ENCODE measurements around the gene NRDE2.
"Not testable (repeated sequence)": the region's sequence is repeated elsewhere in the genome, so short reads cannot be mapped to it uniquely, and the experiment has no call there.

The NRDE2 gene

GRCh38 chr14:90268420-90268819 lies 63.3 kb downstream of the NRDE2 start:
- DNase-seq, result no peak

DNA sequence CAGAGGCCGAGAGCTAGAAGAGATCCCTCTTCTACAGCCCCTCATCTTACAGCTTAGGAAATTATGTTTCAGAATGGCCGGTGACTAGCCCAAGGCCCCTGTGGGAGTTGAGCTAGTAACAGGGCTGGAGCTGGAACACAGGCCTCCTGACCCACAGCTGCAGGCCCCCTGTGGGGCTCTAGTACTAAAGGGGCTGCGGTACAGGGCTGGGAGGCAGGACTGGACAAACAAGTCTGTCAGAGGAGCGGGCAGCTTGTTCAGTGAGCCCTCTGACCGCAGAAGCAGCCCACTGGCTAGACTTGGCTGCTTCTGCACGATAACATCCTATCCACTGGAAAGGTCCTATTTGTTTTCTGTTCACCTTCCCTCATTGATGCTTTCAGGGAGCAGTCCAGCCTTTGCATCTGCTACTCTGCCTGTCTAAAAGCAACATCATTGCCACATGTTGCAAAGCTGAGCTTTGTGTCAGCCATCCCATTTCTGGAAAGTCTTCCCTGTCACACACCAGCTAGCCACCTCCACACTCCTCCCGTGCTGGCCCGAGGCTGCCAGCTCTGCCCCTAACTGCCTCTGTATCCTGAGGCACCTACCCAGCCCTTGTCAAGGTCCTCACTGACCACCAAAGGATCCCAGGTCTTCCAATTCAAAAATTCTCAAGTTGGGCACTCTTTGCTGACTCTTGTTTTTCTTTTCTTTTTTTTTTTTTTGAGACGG lies 65.1 kb downstream of the NRDE2 start:
- DNase-seq, result no peak

DNA sequence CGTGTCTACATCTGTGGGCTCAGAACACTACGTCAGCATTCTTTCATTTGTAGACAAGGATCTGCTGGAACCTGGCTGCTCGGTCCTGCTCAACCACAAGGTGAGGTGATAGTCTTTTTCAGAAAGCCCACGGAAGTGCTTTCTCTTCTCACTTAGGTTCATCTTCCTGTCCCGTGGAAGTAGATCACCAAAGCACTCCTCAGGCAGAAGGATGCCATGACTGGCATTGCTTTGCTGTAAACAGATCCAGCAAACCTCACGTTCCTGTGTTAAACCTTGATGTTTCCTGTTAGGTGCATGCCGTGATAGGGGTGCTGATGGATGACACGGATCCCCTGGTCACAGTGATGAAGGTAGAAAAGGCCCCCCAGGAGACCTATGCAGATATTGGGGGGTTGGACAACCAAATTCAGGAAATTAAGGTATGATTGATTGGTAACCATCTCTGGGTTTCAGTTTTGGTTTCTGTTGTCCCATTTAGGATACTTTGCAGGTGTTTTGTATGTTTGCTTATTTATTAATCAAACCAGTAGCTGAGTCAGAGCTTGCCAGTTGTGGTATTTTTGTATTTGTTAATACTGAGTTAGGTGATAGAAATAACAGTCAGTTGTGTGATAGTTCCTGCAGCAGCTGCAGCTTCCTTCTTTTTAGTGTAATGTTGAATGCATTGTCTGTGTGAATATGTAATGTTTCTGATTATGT lies 67.8 kb downstream of the NRDE2 start:
- DNase-seq, result no peak

DNA sequence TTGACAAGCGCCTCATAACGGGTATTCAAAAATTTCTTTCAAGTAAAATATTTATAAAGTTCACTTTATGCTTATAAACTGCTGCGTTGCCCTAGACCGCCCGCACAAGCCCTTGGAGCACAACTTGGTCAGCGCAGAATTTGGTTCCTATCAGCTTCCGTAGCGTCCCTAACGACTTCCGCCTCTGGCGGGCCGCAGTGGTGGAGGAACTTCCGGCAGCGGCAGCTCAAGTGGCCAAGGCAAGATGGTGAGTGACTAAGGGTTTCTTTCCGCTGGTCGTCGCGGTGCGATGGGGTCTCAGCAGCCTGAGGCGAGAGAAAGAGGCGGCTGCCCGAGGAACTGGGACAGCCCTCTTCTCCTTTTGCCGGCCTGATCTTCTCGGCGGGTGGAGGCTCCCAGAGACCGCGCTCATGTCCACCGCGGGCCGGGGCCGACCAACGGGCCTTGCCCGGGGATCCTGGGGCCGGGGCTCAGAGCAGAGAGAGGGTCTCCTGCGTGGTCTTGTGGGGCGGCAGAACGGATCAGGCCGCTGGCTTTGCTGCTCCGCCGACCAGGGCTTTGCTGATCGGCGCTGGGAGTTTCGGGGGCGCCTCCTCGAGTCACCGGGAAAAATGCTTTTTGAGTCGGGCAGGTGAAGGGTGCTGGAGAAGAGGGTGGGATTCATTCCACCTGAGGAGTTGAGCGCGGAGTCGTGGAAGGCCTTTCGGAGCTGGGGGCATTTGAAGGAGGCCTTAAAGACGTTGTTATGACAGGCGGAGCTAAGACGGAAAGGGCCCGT lies 75.2 kb downstream of the NRDE2 start, which contains the start of gene PSMC1:
Gene PSMC1, plus strand, starts transcription at position 200 of the 778 bp plus-strand sequence. Its CDS starts 45 bp downstream, at position 245.
- DNase-seq, result peak; percentile 97

DNA sequence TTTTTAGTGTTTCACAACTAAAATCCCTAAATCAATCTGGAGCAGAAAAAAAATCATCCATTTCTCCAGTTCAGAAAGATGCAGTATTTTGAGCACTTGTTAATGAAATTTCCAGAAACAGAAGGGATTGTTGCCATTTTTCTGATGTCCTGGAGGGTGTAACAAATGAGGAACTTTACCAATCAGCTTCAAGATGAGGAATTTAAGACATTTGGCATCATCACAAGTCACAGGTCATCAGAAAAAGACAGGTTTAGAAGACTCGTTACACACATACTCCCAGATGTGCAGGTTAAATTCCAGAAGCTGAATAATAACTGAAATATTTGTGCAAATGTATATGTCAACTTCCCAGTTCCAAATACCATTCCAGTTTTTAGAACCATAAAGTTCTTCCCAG lies 75.9 kb downstream of the NRDE2 start:
- no peak for DNase-seq

DNA sequence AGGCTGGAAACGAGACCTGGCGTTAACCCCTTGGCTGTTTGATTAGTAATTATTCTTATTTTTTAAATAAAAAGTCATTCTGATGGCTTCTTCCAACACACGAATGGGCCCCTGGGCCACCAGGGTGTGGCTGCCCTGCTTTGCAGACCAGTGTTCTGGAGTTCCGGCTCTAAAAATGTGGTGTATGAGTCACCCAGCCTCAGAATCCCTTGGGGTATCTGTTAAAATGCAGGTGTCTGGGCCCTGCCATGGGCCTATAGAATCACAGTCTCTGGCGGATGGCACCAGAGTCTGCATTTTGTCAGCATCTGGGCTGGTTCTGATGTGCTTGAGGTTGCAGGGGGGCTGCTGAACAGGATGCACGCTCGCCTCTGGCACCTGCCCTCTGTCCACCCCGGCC lies 77.9 kb downstream of the NRDE2 start:
- no peak for DNase-seq

- DNase-seq, result no peak
These were observed 83.1 kb downstream of the NRDE2 start for GRCh38 chr14:90248594-90248993.

- DNase-seq, result not testable (repeated sequence)
These were observed 84.3 kb downstream of the NRDE2 start for GRCh38 chr14:90247441-90247840.

- no peak for DNase-seq
These were observed 84.8 kb downstream of the NRDE2 start for GRCh38 chr14:90246936-90247335.

- no peak for DNase-seq
These were observed 89.3 kb downstream of the NRDE2 start for GRCh38 chr14:90242444-90242843.

- DNase-seq, result no peak
These were observed 92.6 kb downstream of the NRDE2 start for GRCh38 chr14:90239139-90239538.

GRCh38 chr14:90235179-90235976 lies 96.4 kb downstream of the NRDE2 start:
- DNase-seq, result peak; percentile 81

- not testable (repeated sequence) for DNase-seq
These were observed 101.8 kb downstream of the NRDE2 start for GRCh38 chr14:90229942-90230341.

GRCh38 chr14:90228478-90228877 lies 103.3 kb downstream of the NRDE2 start:
- DNase-seq, result no peak
